HG03442 (cell line): ENCODE measurements around the gene MTRF1L.

Source experiments
- ATAC-seq: cut with Tn5 transposase; IDR thresholded peaks from one replicate; pipeline ENCODE4 v1.9.1; 2021; ENCODE audit warnings: mild to moderate bottlenecking, moderate library complexity; ENCODE audit not compliant: unreplicated experiment

The MTRF1L gene

GRCh38 chr6:153002613-153003365, at the start of gene MTRF1L:
Gene MTRF1L (minus strand): TSS chr6:153002709. CDS start chr6:153002685, 24 bp downstream.
- peak; percentile 93 for ATAC-seq

GRCh38 chr6:153051801-153052200, 49.3 kb upstream of the MTRF1L start:
- no peak for ATAC-seq

- ATAC-seq: no peak
These were observed 46.1 kb upstream of the MTRF1L start for GRCh38 chr6:153048631-153049030.

GRCh38 chr6:153047386-153047785, 44.9 kb upstream of the MTRF1L start:
- no peak for ATAC-seq

- ATAC-seq: no peak
These were observed 42.8 kb upstream of the MTRF1L start for GRCh38 chr6:153045271-153045670.

GRCh38 chr6:153044295-153044694, 41.8 kb upstream of the MTRF1L start:
- ATAC-seq: no peak

GRCh38 chr6:153043719-153044118, 41.2 kb upstream of the MTRF1L start:
- ATAC-seq: no peak

- no peak for ATAC-seq
These were observed 36.0 kb upstream of the MTRF1L start for GRCh38 chr6:153038378-153039057.

GRCh38 chr6:153034139-153034538, 31.6 kb upstream of the MTRF1L start:
- ATAC-seq: no peak

- ATAC-seq: no peak
These were observed 29.9 kb upstream of the MTRF1L start for GRCh38 chr6:153032255-153032882.

GRCh38 chr6:153031335-153031955, 28.9 kb upstream of the MTRF1L start:
- no peak for ATAC-seq

GRCh38 chr6:153028963-153029362, 26.5 kb upstream of the MTRF1L start:
- ATAC-seq: no peak

GRCh38 chr6:153028286-153028685, 25.8 kb upstream of the MTRF1L start:
- ATAC-seq: no peak

- no peak for ATAC-seq
These were observed 25.0 kb upstream of the MTRF1L start for GRCh38 chr6:153027480-153027879.

- ATAC-seq: no peak
These were observed 22.2 kb upstream of the MTRF1L start for GRCh38 chr6:153024709-153025017.

GRCh38 chr6:153023977-153024708, 21.6 kb upstream of the MTRF1L start:
- ATAC-seq: peak; percentile 98

GRCh38 chr6:153018355-153018754, 15.8 kb upstream of the MTRF1L start:
- ATAC-seq: no peak

GRCh38 chr6:153016846-153017245, 14.3 kb upstream of the MTRF1L start:
- ATAC-seq: no peak

GRCh38 chr6:153015094-153015640, 12.7 kb upstream of the MTRF1L start:
- ATAC-seq: no peak

- no peak for ATAC-seq
These were observed 10.9 kb upstream of the MTRF1L start for GRCh38 chr6:153013438-153013837.

GRCh38 chr6:153012856-153013255, 10.3 kb upstream of the MTRF1L start:
- ATAC-seq: no peak
